ENCODE results near the gene KLHL28.

KLHL28 gene

DNA sequence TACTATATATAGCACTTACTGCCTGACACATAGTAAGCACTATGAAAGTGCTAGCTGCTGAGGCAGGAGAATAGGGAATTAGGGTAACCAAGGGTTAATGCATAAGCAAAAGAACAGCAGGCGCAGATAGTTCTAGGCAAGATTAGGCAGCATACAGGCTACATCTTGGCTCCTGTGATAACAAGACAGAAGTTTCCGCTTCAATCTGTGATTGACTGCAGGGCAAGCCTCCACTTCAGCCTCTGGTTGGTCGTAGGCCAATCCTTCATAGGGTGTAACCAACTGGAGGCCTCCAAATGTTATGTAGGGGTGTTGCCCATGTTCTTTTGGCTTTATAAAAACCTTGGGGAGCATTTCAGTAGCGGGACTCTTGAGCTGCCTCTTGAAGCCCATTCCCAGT lies 46.9 kb downstream of the KLHL28 start:
- no peak overlapping the region for H3K9ac ChIP-seq (ENCODE audit: low read length)
- H3K14ac ChIP-seq (ENCODE audit: low read length): no peak overlapping the region
- H2BK12ac ChIP-seq (ENCODE audit: low read length): no peak overlapping the region
- H3K36me3 ChIP-seq (ENCODE audit: control insufficient read depth in 1 of 2, insufficient read depth in 2 of 2, low read length in 2 of 2): no peaks in the 10 kb centered on the region
- no peaks in the 10 kb centered on the region for H3K79me2 ChIP-seq (ENCODE audit: control insufficient read depth, insufficient read depth, low read length, poor library complexity)
- H3K23ac ChIP-seq (ENCODE audit: low read length): no peak overlapping the region
- no peaks in the 10 kb centered on the region for H3K79me1 ChIP-seq (ENCODE audit: low read length)
- no peak overlapping the region for H2BK5ac ChIP-seq (ENCODE audit: low read depth, low read length, poor library complexity)
- H4K8ac ChIP-seq (ENCODE audit: low read depth, low read length): no peak overlapping the region
- no peak overlapping the region for H2AK5ac ChIP-seq (ENCODE audit: low read length)
- H3K4me3 ChIP-seq (ENCODE audit: low read depth, low read length): no peak overlapping the region
- no peak overlapping the region for H3K4me2 ChIP-seq (ENCODE audit: low read length)
- H3K4me1 ChIP-seq (ENCODE audit: control insufficient read depth in 1 of 2, insufficient read depth in 2 of 2, low read length in 2 of 2): no peaks in the 10 kb centered on the region
- H3K18ac ChIP-seq (ENCODE audit: low read length): no peak overlapping the region
- no peak overlapping the region for H3K27ac ChIP-seq (ENCODE audit: low read depth, low read length)
- H3K9me3 ChIP-seq (ENCODE audit: insufficient read depth, low read depth, low read length): no peaks in the 10 kb centered on the region
- no peak for DNase-seq
- H3K4ac ChIP-seq (ENCODE audit: low read depth, low read length): no peak overlapping the region
- H4K12ac ChIP-seq (ENCODE audit: low read depth, low read length): no peak overlapping the region
- no peak overlapping the region for H2BK120ac ChIP-seq (ENCODE audit: insufficient read depth, low read length, poor library complexity)
- no peak overlapping the region for H2AFZ ChIP-seq (ENCODE audit: insufficient read depth, low read length, poor library complexity)
- no CpG with 5 or more reads among the region's 4 CpGs for WGBS (ENCODE audit: extremely low coverage, insufficient coverage, insufficient read length)
- H3K27me3 ChIP-seq (ENCODE audit: insufficient read depth, low read length): no peaks in the 10 kb centered on the region
- no peak overlapping the region for H4K91ac ChIP-seq (ENCODE audit: low read depth, low read length)

DNA sequence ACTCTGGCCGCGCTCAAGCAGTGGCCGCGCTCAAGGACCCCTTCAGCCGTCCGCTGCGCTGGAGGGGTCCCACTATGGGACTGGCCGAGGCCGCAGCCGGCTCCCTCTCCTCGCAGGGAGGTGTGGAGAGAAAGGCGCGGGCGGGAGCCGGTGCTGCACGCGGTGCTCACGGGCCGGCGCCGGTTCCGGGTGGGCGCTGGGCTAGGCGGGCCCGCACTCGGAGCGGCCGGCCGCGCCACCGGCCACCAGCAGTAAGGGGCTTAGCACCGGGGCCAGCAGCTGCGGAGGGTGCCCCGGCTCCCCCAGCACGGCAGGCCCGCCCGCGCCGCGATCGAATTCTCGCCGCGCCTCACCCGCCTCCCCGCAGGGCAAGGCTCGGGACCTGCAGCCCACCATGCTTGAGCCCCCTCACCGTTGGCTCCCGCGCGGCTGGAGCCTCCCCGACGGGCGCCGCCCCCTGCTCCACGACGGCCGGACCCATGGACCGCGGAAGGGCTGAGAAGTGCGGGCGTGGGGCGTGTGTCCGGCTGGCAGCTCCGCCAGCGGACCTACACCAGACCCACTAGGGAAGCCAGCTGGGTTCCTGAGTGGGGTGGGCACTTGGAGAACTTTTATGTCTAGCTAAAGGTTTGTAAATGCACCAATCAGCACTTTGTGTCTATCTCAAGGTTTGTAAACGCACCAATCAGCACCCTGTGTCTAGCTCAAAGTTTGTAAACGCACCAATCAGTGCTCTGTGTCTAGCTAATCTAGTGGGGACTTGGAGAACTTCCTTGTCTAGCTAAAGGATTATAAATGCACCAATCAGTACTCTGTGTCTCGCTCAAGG lies 49.5 kb downstream of the KLHL28 start:
- Histone ChIP-seq H2BK12ac (ENCODE audit: low read length) (no peak overlapping the region), H3K4ac (ENCODE audit: low read depth, low read length) (no peak overlapping the region), H3K9ac (ENCODE audit: low read length) (no peak overlapping the region), H3K18ac (ENCODE audit: low read length) (no peak overlapping the region), H4K12ac (ENCODE audit: low read depth, low read length) (no peak overlapping the region), H3K36me3 (ENCODE audit: control insufficient read depth in 1 of 2, insufficient read depth in 2 of 2, low read length in 2 of 2) (no peaks in the 10 kb centered on the region), H3K27ac (ENCODE audit: low read depth, low read length) (no peak overlapping the region), H3K9me3 (ENCODE audit: insufficient read depth, low read depth, low read length) (no peaks in the 10 kb centered on the region), H2AFZ (ENCODE audit: insufficient read depth, low read length, poor library complexity) (no peak overlapping the region), H3K14ac (ENCODE audit: low read length) (no peak overlapping the region), H4K8ac (ENCODE audit: low read depth, low read length) (no peak overlapping the region), H3K79me1 (ENCODE audit: low read length) (no peaks in the 10 kb centered on the region), H3K4me3 (ENCODE audit: low read depth, low read length) (no peak overlapping the region), H3K27me3 (ENCODE audit: insufficient read depth, low read length) (no peaks in the 10 kb centered on the region), H3K79me2 (ENCODE audit: control insufficient read depth, insufficient read depth, low read length, poor library complexity) (no peaks in the 10 kb centered on the region), H4K91ac (ENCODE audit: low read depth, low read length) (no peak overlapping the region), H3K4me1 (ENCODE audit: control insufficient read depth in 1 of 2, insufficient read depth in 2 of 2, low read length in 2 of 2) (no peaks in the 10 kb centered on the region), H3K23ac (ENCODE audit: low read length) (no peak overlapping the region), H3K4me2 (ENCODE audit: low read length) (no peak overlapping the region), H2BK120ac (ENCODE audit: insufficient read depth, low read length, poor library complexity) (no peak overlapping the region), H2AK5ac (ENCODE audit: low read length) (no peak overlapping the region), H2BK5ac (ENCODE audit: low read depth, low read length, poor library complexity) (no peak overlapping the region)
- no CpG with 5 or more reads among the region's 69 CpGs for WGBS (ENCODE audit: extremely low coverage, insufficient coverage, insufficient read length)
- DNase-seq: no peak

DNA sequence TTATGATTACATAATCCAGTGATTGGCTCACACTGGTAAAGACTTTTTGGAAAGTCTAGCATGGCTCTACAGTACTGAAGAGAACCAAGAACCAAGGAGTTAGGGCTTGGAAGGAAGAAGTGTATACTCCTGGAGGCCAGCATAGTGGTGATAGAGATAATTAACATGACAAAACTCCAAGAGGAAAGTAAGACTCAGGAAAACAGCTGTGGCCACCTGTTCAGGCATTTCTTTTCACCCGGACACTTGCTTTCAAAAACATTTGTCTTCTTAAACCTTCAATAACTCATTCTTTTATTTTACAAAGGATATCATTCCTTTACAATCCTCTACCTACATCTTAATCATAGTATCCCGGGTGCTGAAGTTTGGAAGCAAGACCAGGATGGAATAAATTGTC lies 50.9 kb downstream of the KLHL28 start:
- Histone ChIP-seq H3K14ac (ENCODE audit: low read length) (no peak overlapping the region), H3K23ac (ENCODE audit: low read length) (no peak overlapping the region), H3K36me3 (ENCODE audit: control insufficient read depth in 1 of 2, insufficient read depth in 2 of 2, low read length in 2 of 2) (no peaks in the 10 kb centered on the region), H4K8ac (ENCODE audit: low read depth, low read length) (no peak overlapping the region), H3K4me1 (ENCODE audit: control insufficient read depth in 1 of 2, insufficient read depth in 2 of 2, low read length in 2 of 2) (no peaks in the 10 kb centered on the region), H3K79me1 (ENCODE audit: low read length) (no peaks in the 10 kb centered on the region), H4K12ac (ENCODE audit: low read depth, low read length) (no peak overlapping the region), H3K18ac (ENCODE audit: low read length) (no peak overlapping the region), H3K4me2 (ENCODE audit: low read length) (no peak overlapping the region), H2BK5ac (ENCODE audit: low read depth, low read length, poor library complexity) (no peak overlapping the region), H2AK5ac (ENCODE audit: low read length) (no peak overlapping the region), H3K9me3 (ENCODE audit: insufficient read depth, low read depth, low read length) (no peaks in the 10 kb centered on the region), H2BK12ac (ENCODE audit: low read length) (no peak overlapping the region), H3K4ac (ENCODE audit: low read depth, low read length) (no peak overlapping the region), H4K91ac (ENCODE audit: low read depth, low read length) (no peak overlapping the region), H2BK120ac (ENCODE audit: insufficient read depth, low read length, poor library complexity) (no peak overlapping the region), H3K27me3 (ENCODE audit: insufficient read depth, low read length) (no peaks in the 10 kb centered on the region), H3K9ac (ENCODE audit: low read length) (no peak overlapping the region), H3K4me3 (ENCODE audit: low read depth, low read length) (no peak overlapping the region), H3K79me2 (ENCODE audit: control insufficient read depth, insufficient read depth, low read length, poor library complexity) (no peaks in the 10 kb centered on the region), H3K27ac (ENCODE audit: low read depth, low read length) (no peak overlapping the region), H2AFZ (ENCODE audit: insufficient read depth, low read length, poor library complexity) (no peak overlapping the region)
- DNase-seq: no peak
- no CpG with 5 or more reads among the region's 2 CpGs for WGBS (ENCODE audit: extremely low coverage, insufficient coverage, insufficient read length)

DNA sequence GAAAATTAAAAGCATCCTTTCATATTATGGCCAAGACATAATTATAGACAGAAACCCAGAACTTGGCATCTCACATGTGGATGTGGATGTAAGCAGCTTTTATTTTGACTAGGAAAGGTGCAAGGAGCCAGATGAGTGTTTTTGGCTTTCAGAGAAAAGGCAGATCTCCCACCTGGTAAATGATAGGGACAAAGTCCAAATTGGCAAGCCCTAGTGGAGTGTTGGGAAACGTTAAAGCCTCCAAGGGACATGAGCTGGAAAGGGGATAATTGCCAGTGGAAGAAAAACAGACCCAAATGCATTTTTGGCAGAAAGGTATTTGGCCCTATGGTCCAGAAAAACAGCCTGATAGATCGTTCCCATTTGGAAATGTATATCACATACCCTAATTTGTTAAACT lies 60.1 kb downstream of the KLHL28 start:
- H2AK5ac ChIP-seq (ENCODE audit: low read length): no peak overlapping the region
- no peak for DNase-seq
- H2BK5ac ChIP-seq (ENCODE audit: low read depth, low read length, poor library complexity): no peak overlapping the region
- H3K27me3 ChIP-seq (ENCODE audit: insufficient read depth, low read length): no peaks in the 10 kb centered on the region
- H3K4me1 ChIP-seq (ENCODE audit: control insufficient read depth in 1 of 2, insufficient read depth in 2 of 2, low read length in 2 of 2): no peaks in the 10 kb centered on the region
- no peak overlapping the region for H2AFZ ChIP-seq (ENCODE audit: insufficient read depth, low read length, poor library complexity)
- H3K18ac ChIP-seq (ENCODE audit: low read length): no peak overlapping the region
- H3K9me3 ChIP-seq (ENCODE audit: insufficient read depth, low read depth, low read length): no peaks in the 10 kb centered on the region
- H4K8ac ChIP-seq (ENCODE audit: low read depth, low read length): no peak overlapping the region
- no peak overlapping the region for H3K23ac ChIP-seq (ENCODE audit: low read length)
- WGBS (ENCODE audit: extremely low coverage, insufficient coverage, insufficient read length): no CpG with 5 or more reads among the region's 2 CpGs
- H3K36me3 ChIP-seq (ENCODE audit: control insufficient read depth in 1 of 2, insufficient read depth in 2 of 2, low read length in 2 of 2): no peaks in the 10 kb centered on the region
- H3K14ac ChIP-seq (ENCODE audit: low read length): no peak overlapping the region
- no peak overlapping the region for H3K4me3 ChIP-seq (ENCODE audit: low read depth, low read length)
- H3K79me2 ChIP-seq (ENCODE audit: control insufficient read depth, insufficient read depth, low read length, poor library complexity): peaks cover 7% of the 10 kb centered on the region
- H3K27ac ChIP-seq (ENCODE audit: low read depth, low read length): no peak overlapping the region
- no peak overlapping the region for H2BK12ac ChIP-seq (ENCODE audit: low read length)
- no peak overlapping the region for H3K9ac ChIP-seq (ENCODE audit: low read length)
- no peak overlapping the region for H3K4me2 ChIP-seq (ENCODE audit: low read length)
- H2BK120ac ChIP-seq (ENCODE audit: insufficient read depth, low read length, poor library complexity): no peak overlapping the region
- H3K4ac ChIP-seq (ENCODE audit: low read depth, low read length): no peak overlapping the region
- peaks cover 8% of the 10 kb centered on the region for H3K79me1 ChIP-seq (ENCODE audit: low read length)
- no peak overlapping the region for H4K91ac ChIP-seq (ENCODE audit: low read depth, low read length)
- H4K12ac ChIP-seq (ENCODE audit: low read depth, low read length): no peak overlapping the region
